PC-3 (cell line): Measurements from ENCODE around the gene DSTN. TPM values are rescaled to one million over a fixed set of nuclear protein-coding genes. Genes with fewer than 3 reads are reported as not detected.

Source experiments
- ATAC-seq: fragments of 200-7000 bp; cut with Tn5 transposase; 2 replicates; pipeline ENCODE4 v1.9.1; 2020; ENCODE audit warnings: mild to moderate bottlenecking, moderate library complexity
- BruUV-seq: library from RNA; stranded (reverse); fragments of 400-500 nt; replicated peaks from 2 replicates; lab custom pipeline; 2021; lab: Mats Ljungman, UMichigan
- CTCF ChIA-PET: fragments of 300-600 bp; sonication (Branson Sonifier 250); formaldehyde crosslinking; loops from one replicate; lab custom pipeline; 2022; ENCODE audit warnings: antibody characterized with exemption; lab: Charles Lee
- POLR2A ChIA-PET: fragments of 300-600 bp; sonication (Branson Sonifier 250); formaldehyde crosslinking; loops from one replicate; lab custom pipeline; 2022; ENCODE audit warnings: antibody characterized with exemption; ENCODE audit not compliant: unreplicated experiment; lab: Charles Lee
- DNase-seq: peaks from one replicate; pipeline ENCODE4 v3.0.0-alpha.2; 2015
- H2AFZ ChIP-seq: fragments of 300-600 bp; sonication (generic); 2 replicates; pipeline ENCODE4 v1.6.0; 2016; ENCODE audit warnings: antibody characterized with exemption, low read length
- H3F3A ChIP-seq: fragments of 300-600 bp; sonication (generic); one replicate; pipeline ENCODE4 v1.6.0; 2017; ENCODE audit warnings: antibody characterized with exemption, low read length, control low read depth, mild to moderate bottlenecking; ENCODE audit not compliant: unreplicated experiment
- H3K27ac ChIP-seq: fragments of 300-600 bp; sonication (generic); 2 replicates; pipeline ENCODE4 v1.5.1; 2016; ENCODE audit warnings: mild to moderate bottlenecking, low read length
- H3K27me3 ChIP-seq: fragments of 300-600 bp; sonication (generic); 2 replicates; pipeline ENCODE4 v1.6.1; 2016; ENCODE audit warnings: low read length, mixed read lengths
- H3K36me3 ChIP-seq: fragments of 300-600 bp; sonication (generic); 2 replicates; pipeline ENCODE4 v1.6.1; 2016; ENCODE audit warnings: low read depth, mixed run types, low read length, mixed read lengths
- H3K4me1 ChIP-seq: fragments of 300-600 bp; sonication (generic); 2 replicates; pipeline ENCODE4 v1.5.1; 2016; ENCODE audit warnings: low read length; ENCODE audit not compliant: insufficient read depth
- H3K4me2 ChIP-seq: fragments of 300-600 bp; sonication (generic); 2 replicates; pipeline ENCODE4 v1.6.0; 2016; ENCODE audit warnings: low read length
- H3K4me3 ChIP-seq: fragments of 300-600 bp; sonication (generic); 2 replicates; pipeline ENCODE4 v1.5.1; 2016; ENCODE audit warnings: mild to moderate bottlenecking, low read length, mixed read lengths
- H3K79me2 ChIP-seq: fragments of 300-600 bp; sonication (generic); 2 replicates; pipeline ENCODE4 v1.6.1; 2017; ENCODE audit warnings: low read length, mixed read lengths
- H3K9ac ChIP-seq: fragments of 300-600 bp; sonication (generic); 2 replicates; pipeline ENCODE4 v1.6.0; 2016; ENCODE audit warnings: mild to moderate bottlenecking, low read length
- H3K9me2 ChIP-seq: fragments of 300-600 bp; sonication (generic); replicated peaks from 2 replicates; pipeline ENCODE4 v1.6.1; 2016; ENCODE audit warnings: mixed run types, low read length, mixed read lengths
- H3K9me3 ChIP-seq: fragments of 300-600 bp; sonication (generic); 2 replicates; pipeline ENCODE4 v1.6.1; 2016; ENCODE audit warnings: low read length, mixed read lengths
- H4K20me1 ChIP-seq: fragments of 300-600 bp; sonication (generic); 2 replicates; pipeline ENCODE4 v1.6.1; 2016; ENCODE audit warnings: low read length, mixed read lengths
- EZH2 ChIP-seq: fragments of 300-600 bp; sonication (generic); IDR thresholded peaks from one replicate; pipeline ENCODE4 v1.6.1; 2017; ENCODE audit warnings: antibody characterized with exemption, mild to moderate bottlenecking, low read length; ENCODE audit not compliant: unreplicated experiment
- EZH2phosphoT487 ChIP-seq: fragments of 300-600 bp; sonication (generic); IDR thresholded peaks from 2 replicates; pipeline ENCODE4 v1.6.1; 2018; ENCODE audit warnings: mild to moderate bottlenecking, antibody characterized with exemption, low read length, borderline replicate concordance
- intact Hi-C: fragments of 100-400 bp; cut with micrococcal nuclease; formaldehyde crosslinking; loops from 2 replicates; pipeline ENCODE4 v1.9.0; 2023
- total RNA-seq: library from RNA; depleted of rRNA; stranded (reverse); fragments of >200 nt; gene quantifications from 2 replicates; pipeline ENCODE4 v1.2.3, GENCODE V29; 2014
- TF ChIP-seq, protein P1 (sequence below): fragments of 300-600 bp; sonication (generic); conservative IDR thresholded peaks from 2 replicates; pipeline ENCODE4 v1.5.1; 2017; ENCODE audit warnings: antibody characterized with exemption, low read depth, mild to moderate bottlenecking, low read length

Gene DSTN
- total RNA-seq, 1 experiment from 2014 or later = 182 TPM

DNA sequence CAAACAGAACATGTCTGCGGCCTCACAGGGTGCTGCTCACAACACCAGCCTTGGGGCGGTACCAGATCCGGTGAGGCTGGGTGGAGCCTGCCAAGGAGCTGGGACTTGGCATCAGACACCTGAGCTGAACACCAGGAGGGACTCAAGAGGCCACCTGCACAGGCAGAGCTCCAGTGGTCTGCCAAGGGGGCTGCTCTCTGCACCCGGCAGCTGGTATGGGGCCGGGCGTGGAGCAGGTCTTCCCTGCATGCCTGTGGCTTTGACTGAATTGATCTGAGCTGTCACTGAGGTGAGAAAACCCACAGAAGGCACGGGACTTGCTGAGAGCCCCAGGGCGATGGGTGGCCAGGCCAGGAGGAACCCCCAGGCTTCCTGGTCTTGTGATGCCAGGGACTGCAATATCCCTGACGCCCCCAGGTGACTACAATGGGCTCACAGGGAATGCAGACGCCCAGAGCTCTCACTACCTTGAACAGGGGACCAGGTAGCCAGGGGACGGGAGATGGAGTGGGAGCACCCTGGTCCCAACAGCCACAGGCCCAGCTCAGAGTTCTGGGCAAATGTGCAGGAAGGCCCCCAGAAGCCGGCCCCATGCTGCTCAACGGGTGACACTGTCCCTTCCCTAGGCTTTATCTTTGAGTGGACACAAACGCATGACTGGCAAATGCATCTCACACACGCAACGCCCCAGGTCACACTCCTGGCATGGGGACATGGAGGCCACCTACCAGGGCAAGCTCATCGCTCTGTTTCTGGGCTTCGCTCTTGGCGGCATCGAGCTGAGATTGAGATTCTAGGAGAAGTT, 48.2 kb downstream of the DSTN start:
- CTCF ChIA-PET = interaction anchor here (0.9 to 1.1 kb wide), 2 partner anchors 81 to 113 kb away, joined by 3 to 7 read pairs; no protein-coding TSS in a partner anchor
- no peaks in the 10 kb centered on the region for H3K9me2 ChIP-seq
- no peaks in the 10 kb centered on the region for H3K79me2 ChIP-seq
- no peaks in the 10 kb centered on the region for H3F3A ChIP-seq
- intact Hi-C loops = loop anchor here (1.0 kb wide), 1 partner anchor 113 kb away; no protein-coding TSS in a partner anchor
- peaks cover 55% of the 10 kb centered on the region for H3K36me3 ChIP-seq
- no peak overlapping the region for H3K4me2 ChIP-seq
- H3K27ac ChIP-seq = no peak overlapping the region
- POLR2A ChIA-PET = interaction anchor here (0.8 kb wide), 1 partner anchor 9 kb away, joined by 3 read pairs; no protein-coding TSS in a partner anchor
- no peak overlapping the region for H2AFZ ChIP-seq
- DNase-seq (no peak), ATAC-seq (peak; percentile 7)
- H4K20me1 ChIP-seq = no peaks in the 10 kb centered on the region
- H3K4me1 ChIP-seq = no peaks in the 10 kb centered on the region
- H3K9ac ChIP-seq = no peak overlapping the region
- TF ChIP-seq EZH2phosphoT487 (no peak), EZH2 (no peak)
- TF ChIP-seq, protein P1, sequence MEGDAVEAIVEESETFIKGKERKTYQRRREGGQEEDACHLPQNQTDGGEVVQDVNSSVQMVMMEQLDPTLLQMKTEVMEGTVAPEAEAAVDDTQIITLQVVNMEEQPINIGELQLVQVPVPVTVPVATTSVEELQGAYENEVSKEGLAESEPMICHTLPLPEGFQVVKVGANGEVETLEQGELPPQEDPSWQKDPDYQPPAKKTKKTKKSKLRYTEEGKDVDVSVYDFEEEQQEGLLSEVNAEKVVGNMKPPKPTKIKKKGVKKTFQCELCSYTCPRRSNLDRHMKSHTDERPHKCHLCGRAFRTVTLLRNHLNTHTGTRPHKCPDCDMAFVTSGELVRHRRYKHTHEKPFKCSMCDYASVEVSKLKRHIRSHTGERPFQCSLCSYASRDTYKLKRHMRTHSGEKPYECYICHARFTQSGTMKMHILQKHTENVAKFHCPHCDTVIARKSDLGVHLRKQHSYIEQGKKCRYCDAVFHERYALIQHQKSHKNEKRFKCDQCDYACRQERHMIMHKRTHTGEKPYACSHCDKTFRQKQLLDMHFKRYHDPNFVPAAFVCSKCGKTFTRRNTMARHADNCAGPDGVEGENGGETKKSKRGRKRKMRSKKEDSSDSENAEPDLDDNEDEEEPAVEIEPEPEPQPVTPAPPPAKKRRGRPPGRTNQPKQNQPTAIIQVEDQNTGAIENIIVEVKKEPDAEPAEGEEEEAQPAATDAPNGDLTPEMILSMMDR = no peak
- no peak overlapping the region for H3K4me3 ChIP-seq
- no peaks in the 10 kb centered on the region for H3K9me3 ChIP-seq
- no peaks in the 10 kb centered on the region for H3K27me3 ChIP-seq
- BruUV-seq = no TSS peak

DNA sequence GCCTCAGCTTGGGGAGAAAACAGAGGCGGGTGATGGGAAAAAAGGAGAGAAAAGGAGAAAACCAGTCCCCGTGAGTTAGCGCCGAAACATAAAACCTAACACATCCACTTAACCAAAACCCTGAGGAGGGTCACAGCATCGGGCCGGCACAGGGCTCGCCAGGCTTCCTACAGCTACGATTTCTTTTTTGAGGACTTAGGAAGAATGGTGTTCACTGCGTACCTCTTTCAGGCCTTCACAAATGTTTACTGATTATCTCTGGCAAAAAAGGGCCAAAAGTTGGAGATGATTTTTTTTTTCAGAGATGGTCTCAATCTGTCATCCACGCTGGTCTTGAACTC, 48.8 kb downstream of the DSTN start:
- POLR2A ChIA-PET = interaction anchor here (0.8 kb wide), 1 partner anchor 8 kb away, joined by 3 read pairs; no protein-coding TSS in a partner anchor
- ATAC-seq = no peak

More for the DNA sequence above, 48.8 kb downstream of the DSTN start:
- H3K4me1 ChIP-seq = no peaks in the 10 kb centered on the region
- no TSS peak for BruUV-seq
- CTCF ChIA-PET = interaction anchor here (1.1 kb wide), 1 partner anchor 82 kb away, joined by 7 read pairs; no protein-coding TSS in a partner anchor
- H3K4me3 ChIP-seq = no peak overlapping the region
- H3K9me3 ChIP-seq = no peaks in the 10 kb centered on the region
- peaks cover 55% of the 10 kb centered on the region for H3K36me3 ChIP-seq
- no peak overlapping the region for H3K9ac ChIP-seq
- no peak overlapping the region for H3K27ac ChIP-seq
- no peaks in the 10 kb centered on the region for H4K20me1 ChIP-seq
- intact Hi-C loops = no loop called here
- H3K4me2 ChIP-seq = no peak overlapping the region
- H3K27me3 ChIP-seq = no peaks in the 10 kb centered on the region
- no peaks in the 10 kb centered on the region for H3K79me2 ChIP-seq
- H3F3A ChIP-seq = no peaks in the 10 kb centered on the region
- no peak for TF ChIP-seq EZH2
- TF ChIP-seq, protein P1 = no peak
- TF ChIP-seq EZH2phosphoT487 = no peak
- no peak overlapping the region for H2AFZ ChIP-seq
- H3K9me2 ChIP-seq = no peaks in the 10 kb centered on the region
- no peak for DNase-seq
